Adipocyte (in vitro differentiated cells): ENCODE measurements around the gene TPPP2.
"Not testable (repeated sequence)": the region's sequence is repeated elsewhere in the genome, so short reads cannot be mapped to it uniquely, and the experiment has no call there.

Source experiments
- DNase-seq: peaks from one replicate; pipeline ENCODE4 v3.0.0-alpha.2; 2015; ENCODE audit warnings: low read depth
- H3K27me3 ChIP-seq: replicated peaks from 2 replicates; pipeline ENCODE4 v1.7.0; 2013; ENCODE audit warnings: mild to moderate bottlenecking, low read length, moderate library complexity; ENCODE audit not compliant: control insufficient read depth, insufficient read depth
- H3K36me3 ChIP-seq: 2 replicates; pipeline ENCODE4 v1.7.0; 2013; ENCODE audit warnings: low read length, mild to moderate bottlenecking, moderate library complexity; ENCODE audit not compliant: control insufficient read depth, insufficient read depth, severe bottlenecking
- H3K4me1 ChIP-seq: 2 replicates; pipeline ENCODE4 v1.7.0; 2013; ENCODE audit warnings: mild to moderate bottlenecking, low read length, moderate library complexity; ENCODE audit not compliant: control insufficient read depth, insufficient read depth
- H3K4me3 ChIP-seq: 2 replicates; pipeline ENCODE4 v1.7.0; 2013; ENCODE audit warnings: mild to moderate bottlenecking, low read length, moderate library complexity
- H3K9ac ChIP-seq: 2 replicates; pipeline ENCODE4 v1.7.0; 2013; ENCODE audit warnings: mild to moderate bottlenecking, low read length, moderate library complexity
- H3K9me3 ChIP-seq: 2 replicates; pipeline ENCODE4 v1.7.0; 2013; ENCODE audit warnings: mild to moderate bottlenecking, low read length, moderate library complexity; ENCODE audit not compliant: control insufficient read depth

Gene TPPP2

GRCh38 chr14:21040941-21041340 is 10.9 kb downstream of the TPPP2 start:
- not testable (repeated sequence) for H3K4me3 ChIP-seq, H3K36me3 ChIP-seq, H3K9me3 ChIP-seq, H3K9ac ChIP-seq, H3K27me3 ChIP-seq
- DNase-seq = peak; percentile 25
- peaks cover 50% of the 10 kb centered on the region for H3K4me1 ChIP-seq

DNA sequence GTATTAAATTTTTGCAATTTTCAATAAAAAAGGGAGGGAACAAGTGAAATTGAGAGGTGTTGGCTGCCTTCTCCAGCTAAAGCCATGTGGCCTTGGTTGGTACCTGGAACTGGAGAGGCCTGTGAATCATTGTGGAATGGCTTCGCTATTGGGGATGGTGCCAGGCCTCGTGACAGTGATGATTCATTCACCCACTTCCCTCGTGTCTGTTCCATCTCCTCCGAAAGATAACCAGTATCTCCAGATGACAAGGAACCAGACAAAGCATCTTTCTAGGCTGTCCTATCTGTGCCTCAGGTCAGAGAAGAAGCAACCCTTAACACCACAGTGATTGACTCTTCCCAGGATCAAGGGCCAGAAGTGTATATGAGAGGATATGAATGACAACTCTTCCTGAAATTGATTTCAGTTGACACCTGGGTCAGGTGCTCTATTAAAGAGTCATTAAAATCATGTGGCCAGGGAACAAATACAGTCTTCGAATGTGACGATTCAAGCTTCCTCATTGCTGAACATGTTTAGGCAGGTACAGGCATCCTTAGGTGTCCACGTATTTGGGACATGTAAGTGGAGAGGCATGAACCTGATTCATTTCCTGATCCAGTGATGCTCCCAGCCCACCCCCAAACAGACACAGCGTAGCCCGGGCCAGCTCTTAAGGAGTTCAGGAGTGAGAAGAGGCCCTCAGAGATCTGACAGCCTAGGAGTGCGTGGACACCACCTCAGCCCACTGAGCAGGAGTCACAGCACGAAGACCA is 11.8 kb downstream of the TPPP2 start, which contains the start of gene RNASE7:
RNASE7 (plus strand) TSS at position 687 of the 758 bp plus-strand sequence. CDS start 631 bp downstream, outside the sequence.
- Histone ChIP-seq H3K36me3 (no peaks in the 10 kb centered on the region), H3K4me1 (peaks cover 50% of the 10 kb centered on the region), H3K4me3 (no peak within 1 kb of the TSS), H3K9ac (no peak within 1 kb of the TSS), H3K27me3 (no peaks in the 10 kb centered on the region), H3K9me3 (no peaks in the 10 kb centered on the region)
- peak; percentile 21 for DNase-seq

- H3K9ac ChIP-seq = no peak overlapping the region
- no peaks in the 10 kb centered on the region for H3K27me3 ChIP-seq
- no peaks in the 10 kb centered on the region for H3K9me3 ChIP-seq
- peaks cover 56% of the 10 kb centered on the region for H3K4me1 ChIP-seq
- no peak for DNase-seq
- H3K36me3 ChIP-seq = no peaks in the 10 kb centered on the region
- no peak overlapping the region for H3K4me3 ChIP-seq
Observed at GRCh38 chr14:21042918-21043317, 12.9 kb downstream of the TPPP2 start.

GRCh38 chr14:21043387-21043973 is 13.5 kb downstream of the TPPP2 start:
- Histone ChIP-seq H3K9me3 (no peaks in the 10 kb centered on the region), H3K4me3 (no peak overlapping the region), H3K36me3 (no peaks in the 10 kb centered on the region), H3K27me3 (no peaks in the 10 kb centered on the region), H3K9ac (no peak overlapping the region), H3K4me1 (peaks cover 58% of the 10 kb centered on the region)
- no peak for DNase-seq

GRCh38 chr14:21043974-21044618 is 14.1 kb downstream of the TPPP2 start:
- Histone ChIP-seq H3K4me1 (peaks cover 52% of the 10 kb centered on the region), H3K9ac (no peak overlapping the region), H3K9me3 (no peaks in the 10 kb centered on the region), H3K36me3 (no peaks in the 10 kb centered on the region), H3K27me3 (no peaks in the 10 kb centered on the region), H3K4me3 (no peak overlapping the region)
- no peak for DNase-seq

GRCh38 chr14:21047378-21047781 is 17.4 kb downstream of the TPPP2 start:
- H3K4me1 ChIP-seq = peaks cover 34% of the 10 kb centered on the region
- DNase-seq = peak; percentile 42
- H3K9ac ChIP-seq = peak overlapping the region; percentile 32
- H3K4me3 ChIP-seq = peak overlapping the region; percentile 19
- H3K9me3 ChIP-seq = no peaks in the 10 kb centered on the region
- H3K27me3 ChIP-seq = no peaks in the 10 kb centered on the region
- H3K36me3 ChIP-seq = no peaks in the 10 kb centered on the region

DNA sequence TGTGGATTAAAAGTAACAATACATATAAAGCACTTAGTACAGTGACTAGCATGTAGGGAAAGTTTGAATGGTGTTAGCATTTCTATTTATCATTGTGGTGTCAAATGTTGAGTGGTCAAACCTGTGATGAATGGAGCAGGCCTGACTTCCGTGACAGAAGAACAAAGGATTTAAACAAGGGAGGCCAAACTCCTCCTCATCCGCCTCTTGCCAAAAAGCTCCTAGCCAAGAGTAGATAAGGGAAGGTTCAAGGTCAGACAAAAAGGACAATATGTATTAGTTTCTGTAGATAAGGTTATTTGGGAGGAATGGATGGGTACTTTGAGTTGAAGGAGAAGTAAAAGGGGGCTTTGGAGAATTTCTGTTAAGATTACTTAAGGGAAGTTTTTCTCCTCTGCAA is 18.6 kb downstream of the TPPP2 start:
- Histone ChIP-seq H3K9me3 (no peaks in the 10 kb centered on the region), H3K36me3 (no peaks in the 10 kb centered on the region), H3K4me1 (peaks cover 22% of the 10 kb centered on the region), H3K4me3 (no peak overlapping the region), H3K27me3 (no peaks in the 10 kb centered on the region), H3K9ac (no peak overlapping the region)
- no peak for DNase-seq

GRCh38 chr14:21049271-21049673 is 19.3 kb downstream of the TPPP2 start:
- Histone ChIP-seq H3K9ac (no peak overlapping the region), H3K36me3 (no peaks in the 10 kb centered on the region), H3K4me3 (no peak overlapping the region), H3K9me3 (no peaks in the 10 kb centered on the region), H3K4me1 (peaks cover 16% of the 10 kb centered on the region), H3K27me3 (no peaks in the 10 kb centered on the region)
- DNase-seq = peak; percentile 40

DNA sequence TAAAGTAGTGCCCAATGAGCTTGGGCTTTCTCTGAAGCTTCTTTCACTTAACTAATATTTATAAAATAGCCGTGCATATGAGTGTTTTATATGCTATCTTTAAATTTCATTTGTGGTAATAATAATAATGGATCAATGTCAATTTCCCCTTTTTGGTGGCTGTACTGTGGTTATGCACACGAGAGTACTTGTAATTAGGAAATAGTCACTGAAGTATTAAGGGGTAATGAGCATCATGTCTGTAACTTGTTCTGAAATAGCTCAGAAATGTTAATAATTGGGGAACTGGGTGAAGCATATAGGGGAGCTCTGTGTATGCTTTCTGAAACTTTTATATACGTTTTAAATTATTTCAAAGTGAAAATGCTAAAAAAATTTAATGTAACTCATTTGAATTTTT is 20.6 kb downstream of the TPPP2 start:
- Histone ChIP-seq H3K27me3 (no peaks in the 10 kb centered on the region), H3K4me3 (no peak overlapping the region), H3K36me3 (no peaks in the 10 kb centered on the region), H3K9me3 (no peaks in the 10 kb centered on the region), H3K4me1 (peaks cover 10% of the 10 kb centered on the region), H3K9ac (no peak overlapping the region)
- DNase-seq = no peak

DNA sequence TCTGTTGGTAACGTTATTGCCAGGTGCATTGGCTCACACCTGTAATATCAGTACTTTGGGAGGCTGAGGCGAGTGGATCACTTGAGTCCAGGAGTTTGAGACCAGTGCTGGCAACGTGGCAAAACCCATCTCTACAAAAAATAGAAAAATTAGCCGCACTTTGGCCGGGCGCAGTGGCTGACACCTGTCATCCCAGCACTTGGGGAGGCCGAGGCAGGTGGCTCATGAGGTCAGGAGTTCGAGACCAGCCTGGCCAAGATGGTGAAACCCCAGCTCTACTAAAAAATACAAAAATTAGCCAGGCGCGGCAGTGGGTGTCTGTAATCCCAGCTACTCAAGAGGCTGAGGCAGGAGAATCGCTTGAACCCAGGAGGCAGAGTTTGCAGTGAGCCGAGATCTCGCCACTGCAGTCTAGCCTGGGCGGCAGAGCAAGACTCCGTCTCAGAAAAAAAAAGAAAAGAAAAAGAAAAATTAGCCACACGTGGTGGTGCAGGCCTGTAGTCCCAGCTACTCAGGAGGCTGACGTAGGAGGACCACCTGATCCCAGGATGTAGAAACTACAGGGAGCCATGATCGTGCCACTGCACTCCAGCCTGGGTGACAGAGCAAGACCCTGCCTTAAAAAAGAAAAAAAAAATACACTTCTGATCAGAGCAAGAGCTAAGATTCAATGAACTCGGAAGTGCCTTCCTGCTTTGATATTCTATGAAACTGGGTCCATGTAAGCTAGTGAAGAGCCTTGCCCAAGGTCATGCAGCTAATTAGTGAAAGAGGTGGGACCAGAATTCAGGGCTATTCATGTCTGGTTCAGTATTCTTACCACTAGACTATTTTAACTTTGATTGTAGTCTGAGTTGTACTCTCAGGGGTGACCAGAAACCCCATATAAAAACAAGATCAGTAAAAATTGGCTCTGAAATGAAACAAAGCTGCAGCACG is 23.4 kb downstream of the TPPP2 start:
- Histone ChIP-seq H3K4me1 (peaks cover 6% of the 10 kb centered on the region), H3K9ac (no peak overlapping the region), H3K27me3 (no peaks in the 10 kb centered on the region), H3K9me3 (no peaks in the 10 kb centered on the region), H3K4me3 (no peak overlapping the region), H3K36me3 (no peaks in the 10 kb centered on the region)
- no peak for DNase-seq
